Measurements from ENCODE around the gene ARGLU1. TPM values are rescaled to one million over a fixed set of nuclear protein-coding genes. Genes with fewer than 3 reads are reported as not detected.

The ARGLU1 gene
- total RNA-seq, 1 experiment from 2014 or later: 66.5 TPM

GRCh38 chr13:106536244-106537034, 31.5 kb downstream of the ARGLU1 start:
- POLR2A ChIA-PET (ENCODE audit: low non-redundant PET): no interaction called here
- peaks cover 4% of the 10 kb centered on the region for H3K4me1 ChIP-seq (ENCODE audit: insufficient read depth, low read length, poor library complexity, severe bottlenecking)
- H3K27ac ChIP-seq (ENCODE audit: low read depth, low read length, poor library complexity, severe bottlenecking): no peak overlapping the region
- intact Hi-C loops (cut with micrococcal nuclease; ENCODE audit: unreplicated experiment): loop anchor here (5.0 to 10.0 kb wide), 6 partner anchors 381 to 1964 kb away; no protein-coding TSS in a partner anchor
- no TSS peak for BruUV-seq (replicated peaks)
- H3K27me3 ChIP-seq (replicated peaks; ENCODE audit: insufficient read depth, low read depth, low read length, poor library complexity): peaks cover 35% of the 10 kb centered on the region
- H3K9me3 ChIP-seq (ENCODE audit: low read depth, low read length, poor library complexity, severe bottlenecking): no peaks in the 10 kb centered on the region
- DNase-seq (ENCODE audit: low spot score): peak; percentile 89
- CTCF ChIA-PET: interaction anchor here (0.6 to 1.2 kb wide), 7 partner anchors 9 to 1763 kb away, joined by 3 to 18 read pairs (median 3); partner anchors contain the start of gene ARGLU1
- TF ChIP-seq, protein P1, sequence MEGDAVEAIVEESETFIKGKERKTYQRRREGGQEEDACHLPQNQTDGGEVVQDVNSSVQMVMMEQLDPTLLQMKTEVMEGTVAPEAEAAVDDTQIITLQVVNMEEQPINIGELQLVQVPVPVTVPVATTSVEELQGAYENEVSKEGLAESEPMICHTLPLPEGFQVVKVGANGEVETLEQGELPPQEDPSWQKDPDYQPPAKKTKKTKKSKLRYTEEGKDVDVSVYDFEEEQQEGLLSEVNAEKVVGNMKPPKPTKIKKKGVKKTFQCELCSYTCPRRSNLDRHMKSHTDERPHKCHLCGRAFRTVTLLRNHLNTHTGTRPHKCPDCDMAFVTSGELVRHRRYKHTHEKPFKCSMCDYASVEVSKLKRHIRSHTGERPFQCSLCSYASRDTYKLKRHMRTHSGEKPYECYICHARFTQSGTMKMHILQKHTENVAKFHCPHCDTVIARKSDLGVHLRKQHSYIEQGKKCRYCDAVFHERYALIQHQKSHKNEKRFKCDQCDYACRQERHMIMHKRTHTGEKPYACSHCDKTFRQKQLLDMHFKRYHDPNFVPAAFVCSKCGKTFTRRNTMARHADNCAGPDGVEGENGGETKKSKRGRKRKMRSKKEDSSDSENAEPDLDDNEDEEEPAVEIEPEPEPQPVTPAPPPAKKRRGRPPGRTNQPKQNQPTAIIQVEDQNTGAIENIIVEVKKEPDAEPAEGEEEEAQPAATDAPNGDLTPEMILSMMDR (conservative IDR thresholded peaks at IDR 0.05; ENCODE audit: low read depth, low read length): peak; percentile 94
- no peak for TF ChIP-seq EZH2 (IDR thresholded peaks at IDR 0.05; ENCODE audit: borderline replicate concordance, low read depth, low read length, poor library complexity, severe bottlenecking)
- no peaks in the 10 kb centered on the region for H3K36me3 ChIP-seq (ENCODE audit: insufficient read depth, low read length, poor library complexity, severe bottlenecking)
- peak overlapping the region; percentile 51 for H3K4me3 ChIP-seq (ENCODE audit: low read depth, low read length, poor library complexity, severe bottlenecking)

- POLR2A ChIA-PET (ENCODE audit: low non-redundant PET): no interaction called here
- H3K36me3 ChIP-seq (ENCODE audit: insufficient read depth, low read length, poor library complexity, severe bottlenecking): no peaks in the 10 kb centered on the region
- TF ChIP-seq, protein P1 (conservative IDR thresholded peaks at IDR 0.05; ENCODE audit: low read depth, low read length): no peak
- no peak for TF ChIP-seq EZH2 (IDR thresholded peaks at IDR 0.05; ENCODE audit: borderline replicate concordance, low read depth, low read length, poor library complexity, severe bottlenecking)
- H3K27me3 ChIP-seq (replicated peaks; ENCODE audit: insufficient read depth, low read depth, low read length, poor library complexity): peaks cover 42% of the 10 kb centered on the region
- peaks cover 4% of the 10 kb centered on the region for H3K4me1 ChIP-seq (ENCODE audit: insufficient read depth, low read length, poor library complexity, severe bottlenecking)
- no peak within 1 kb of the TSS for H3K27ac ChIP-seq (ENCODE audit: low read depth, low read length, poor library complexity, severe bottlenecking)
- H3K4me3 ChIP-seq (ENCODE audit: low read depth, low read length, poor library complexity, severe bottlenecking): peak within 1 kb of the TSS; percentile 51
- DNase-seq (ENCODE audit: low spot score): peak; percentile 93
- intact Hi-C loops (cut with micrococcal nuclease; ENCODE audit: unreplicated experiment): loop anchor here (5.0 to 10.0 kb wide), 6 partner anchors 382 to 1963 kb away; no protein-coding TSS in a partner anchor
- CTCF ChIA-PET: interaction anchor here (0.6 to 1.2 kb wide), 6 partner anchors 10 to 1125 kb away, joined by 3 to 18 read pairs (median 3); partner anchors contain the start of gene ARGLU1
- no TSS peak for BruUV-seq (replicated peaks)
- no peaks in the 10 kb centered on the region for H3K9me3 ChIP-seq (ENCODE audit: low read depth, low read length, poor library complexity, severe bottlenecking)
Measured at GRCh38 chr13:106535552-106536243, 32.2 kb downstream of the ARGLU1 start, which contains the start of gene EFNB2. EFNB2 (minus strand) TSS chr13:106535662; CDS start chr13:106534964, 698 bp downstream.
